KBM-7 (cell line): ENCODE measurements around the gene RAMAC.
A peak's percentile ranks its signal among the peaks of the same experiment; 100 is the strongest.
"Not testable (repeated sequence)": the region's sequence is repeated elsewhere in the genome, so short reads cannot be mapped to it uniquely, and the experiment has no call there.

ENCODE experiments used
- DNase-seq: peaks from one replicate; pipeline ENCODE4 v3.0.0-alpha.2; 2015
- in situ Hi-C: fragments of 300-500 bp; cut with MboI; formaldehyde crosslinking; loops from 2 replicates; pipeline ENCODE4 v1.14.3; 2020; ENCODE audit warnings: low sequenced_read_pairs, low pct_unique_long_range_greater_than_20kb, mixed read lengths

Gene RAMAC

DNA sequence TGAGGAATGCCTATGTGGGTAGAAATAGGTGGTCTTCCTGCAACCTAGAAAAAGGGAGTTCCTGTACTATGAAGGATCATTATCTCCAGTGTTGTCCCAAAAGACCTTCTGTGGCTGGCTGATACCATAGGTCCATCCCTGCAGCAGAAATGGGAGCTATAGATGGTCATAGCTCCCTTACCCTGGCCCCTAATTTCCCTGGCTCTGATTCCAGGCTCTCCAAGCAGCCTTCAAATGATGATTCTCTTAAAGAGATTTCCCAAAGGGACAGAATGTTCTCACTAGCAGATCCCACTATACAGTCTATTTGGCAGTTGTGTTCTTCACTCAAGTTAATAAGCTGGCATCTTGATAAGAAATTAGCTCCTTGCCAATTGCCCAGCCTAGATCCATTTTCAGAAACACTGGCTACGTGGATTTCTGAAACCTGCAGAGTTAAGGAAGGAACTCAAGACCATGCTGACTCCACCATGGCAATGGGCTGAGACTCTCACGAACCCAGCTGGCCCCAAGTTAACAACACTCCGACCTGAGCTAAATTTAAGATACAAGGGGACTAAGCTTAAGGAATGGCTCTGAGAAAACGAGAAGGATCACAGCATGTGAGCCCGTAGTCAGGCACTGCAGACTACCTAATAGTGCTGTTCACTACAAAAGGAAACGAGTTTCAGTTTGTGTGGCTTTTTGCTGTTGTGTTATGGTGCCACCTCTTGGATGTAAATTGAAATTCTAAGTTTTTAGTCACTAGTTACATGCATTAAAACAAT lies 14.1 kb downstream of the RAMAC start:
- in situ Hi-C loops, result loop anchor here (10.0 kb wide), 1 partner anchor 145 kb away; no protein-coding TSS in a partner anchor
- peak; percentile 90 for DNase-seq

- in situ Hi-C loops, result loop anchor here (10.0 kb wide), 1 partner anchor 146 kb away; no protein-coding TSS in a partner anchor
- DNase-seq, result not testable (repeated sequence)
Observed at GRCh38 chr15:83000672-83001031, 14.6 kb downstream of the RAMAC start.

DNA sequence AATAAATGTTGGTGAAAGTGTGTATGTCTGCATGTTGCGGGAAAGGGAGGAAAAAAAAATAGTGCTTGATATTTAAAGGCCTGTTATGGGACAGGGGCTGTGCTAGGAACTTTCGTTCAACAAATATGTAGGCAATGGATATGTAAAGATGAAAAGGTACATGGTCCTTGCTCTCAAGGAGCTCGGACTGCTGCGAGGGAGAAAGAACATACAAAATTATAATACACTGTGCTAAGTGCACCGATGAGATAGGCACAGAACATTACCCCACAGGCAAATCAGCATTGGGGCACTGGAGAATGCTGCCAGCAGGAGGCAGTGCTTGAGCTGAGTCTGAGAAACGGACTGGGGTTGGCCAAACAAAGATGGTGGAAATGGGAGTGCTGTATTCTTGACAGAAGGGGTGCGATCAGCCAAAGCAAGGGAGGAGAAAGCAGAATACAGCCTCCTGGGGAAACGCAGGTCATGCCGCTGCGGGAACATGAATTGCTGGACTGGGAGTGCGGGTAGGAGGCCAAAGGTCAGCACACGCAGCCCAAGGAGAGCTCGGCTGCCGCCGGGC lies 24.8 kb downstream of the RAMAC start:
- in situ Hi-C loops, result no loop called here
- DNase-seq, result peak; percentile 97

- in situ Hi-C loops, result no loop called here
- DNase-seq, result peak; percentile 96
Observed at GRCh38 chr15:83011271-83012075, 25.5 kb downstream of the RAMAC start, which contains the start of gene C15orf40. TSS of gene C15orf40 (minus strand) at chr15:83011639. CDS start at chr15:83011607, 32 bp downstream.

GRCh38 chr15:83012076-83012426 lies 26.0 kb downstream of the RAMAC start:
- in situ Hi-C loops, result no loop called here
- DNase-seq, result no peak

DNA sequence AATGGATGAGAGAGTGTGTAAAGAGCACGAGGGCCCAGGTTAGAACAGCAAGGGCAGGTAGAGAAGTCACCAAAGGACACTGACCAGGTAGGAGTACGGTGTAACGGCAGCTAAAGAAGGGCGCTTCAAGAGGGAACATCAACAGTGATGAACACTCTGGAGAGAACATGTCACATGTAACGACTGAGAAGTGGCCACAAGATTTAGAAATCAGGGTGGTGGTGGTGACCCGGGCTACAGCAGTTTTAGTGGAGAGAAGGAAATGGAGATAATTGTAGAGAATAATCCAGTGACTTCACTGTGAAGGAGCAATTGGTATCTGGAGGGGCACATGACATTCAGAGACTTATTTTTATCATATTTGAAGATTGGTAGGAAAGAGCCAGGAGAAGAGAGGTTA lies 26.6 kb downstream of the RAMAC start:
- in situ Hi-C loops, result no loop called here
- DNase-seq, result no peak

DNA sequence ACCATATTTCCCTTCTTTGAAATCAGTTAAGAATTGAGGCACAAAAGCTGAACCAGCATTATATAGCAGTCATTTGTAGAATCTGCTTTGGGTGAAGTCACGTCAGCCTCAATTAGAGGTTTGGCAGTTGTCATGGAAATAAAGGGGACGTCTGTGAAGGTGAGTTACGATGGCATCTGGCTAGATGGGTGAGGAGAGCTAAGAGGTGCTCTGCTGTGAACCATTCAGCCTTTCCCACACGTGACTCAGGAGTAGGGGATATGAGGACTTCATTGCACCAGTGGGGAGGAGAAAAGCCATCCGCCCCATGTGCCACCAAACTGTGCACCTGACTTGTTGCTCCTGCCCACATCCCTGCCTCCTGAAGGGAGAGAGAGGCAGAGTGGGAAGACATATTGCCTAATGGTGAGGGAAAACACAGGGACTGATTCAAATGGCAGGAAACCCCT lies 28.2 kb downstream of the RAMAC start:
- no peak for DNase-seq
- in situ Hi-C loops, result no loop called here

DNA sequence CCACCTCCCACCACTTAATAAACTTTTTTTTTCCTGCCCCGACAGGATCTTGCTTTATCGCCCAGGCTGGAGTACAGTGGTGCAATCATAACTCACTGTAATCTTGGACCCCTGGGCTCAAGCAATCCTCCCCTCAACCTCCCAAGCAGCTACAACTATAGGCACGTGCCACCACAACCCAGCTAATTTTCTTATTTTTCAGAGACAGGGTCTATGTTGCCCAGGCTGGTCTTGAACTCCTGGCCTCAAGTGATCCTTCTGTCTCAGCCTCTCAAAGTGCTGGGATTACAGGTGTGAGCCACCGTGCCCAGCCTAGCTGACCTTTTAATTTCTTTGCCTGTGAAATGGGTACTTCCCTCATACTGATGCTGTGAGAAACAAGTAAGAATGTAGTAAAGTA lies 29.4 kb downstream of the RAMAC start:
- in situ Hi-C loops, result no loop called here
- DNase-seq, result no peak

DNA sequence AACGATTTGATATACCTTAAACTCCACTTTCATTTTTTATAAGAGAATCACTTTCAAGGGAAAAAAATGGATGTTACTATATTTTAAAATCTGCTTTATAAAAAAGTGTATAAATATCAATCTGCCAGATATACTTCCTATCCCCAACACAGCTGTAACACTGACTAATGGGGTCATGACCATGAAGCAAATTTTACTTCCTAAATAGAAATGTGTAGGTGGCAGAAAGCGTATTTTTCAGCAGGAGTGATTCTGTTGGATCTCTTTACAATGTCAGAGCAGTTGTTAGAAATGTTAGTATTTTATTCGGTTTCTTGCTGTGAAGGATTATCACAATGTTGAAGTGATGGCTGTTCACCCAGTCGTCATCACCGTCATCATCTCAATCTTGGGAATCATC lies 30.9 kb downstream of the RAMAC start:
- in situ Hi-C loops, result no loop called here
- no peak for DNase-seq

- in situ Hi-C loops, result no loop called here
- no peak for DNase-seq
Observed at GRCh38 chr15:83018436-83018835, 32.4 kb downstream of the RAMAC start.

GRCh38 chr15:83030021-83030420 lies 44.0 kb downstream of the RAMAC start:
- no peak for DNase-seq
- in situ Hi-C loops, result no loop called here

DNA sequence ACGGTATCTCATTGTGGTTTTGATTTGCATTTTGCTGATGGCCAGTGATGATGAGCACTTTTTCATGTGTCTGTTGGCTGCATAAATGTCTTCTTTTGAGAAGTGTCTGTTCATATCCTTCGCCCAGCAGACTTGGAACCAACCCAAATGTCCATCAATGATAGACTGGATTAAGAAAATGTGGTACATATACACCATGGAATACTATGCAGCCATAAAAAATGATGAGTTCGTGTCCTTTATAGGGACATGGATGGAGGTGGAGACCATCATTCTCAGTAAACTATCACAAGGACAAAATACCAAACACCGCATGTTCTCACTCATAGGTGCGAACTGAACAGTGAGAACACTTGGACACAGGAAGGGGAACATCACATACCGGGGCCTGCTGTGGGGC lies 45.2 kb downstream of the RAMAC start:
- DNase-seq, in situ Hi-C loops: not testable (repeated sequence)

DNA sequence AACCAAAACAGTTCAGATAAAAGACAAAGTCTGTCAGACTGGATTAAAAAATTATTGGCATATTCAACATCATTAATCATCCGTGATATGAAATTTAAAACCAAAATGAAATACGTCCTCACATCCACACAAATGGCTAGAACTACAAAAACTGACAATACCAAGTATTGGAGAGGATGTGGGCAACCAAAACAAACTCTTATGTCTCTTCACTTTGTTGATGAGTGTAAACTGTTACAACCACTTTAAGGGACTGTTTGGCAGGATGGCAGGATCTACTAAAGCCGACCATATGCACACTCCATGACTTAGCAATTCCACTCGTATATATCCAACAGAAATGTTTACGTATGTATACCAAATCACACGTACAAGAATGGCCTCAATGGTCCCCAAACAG lies 50.2 kb downstream of the RAMAC start:
- in situ Hi-C loops, result no loop called here
- DNase-seq, result no peak

DNA sequence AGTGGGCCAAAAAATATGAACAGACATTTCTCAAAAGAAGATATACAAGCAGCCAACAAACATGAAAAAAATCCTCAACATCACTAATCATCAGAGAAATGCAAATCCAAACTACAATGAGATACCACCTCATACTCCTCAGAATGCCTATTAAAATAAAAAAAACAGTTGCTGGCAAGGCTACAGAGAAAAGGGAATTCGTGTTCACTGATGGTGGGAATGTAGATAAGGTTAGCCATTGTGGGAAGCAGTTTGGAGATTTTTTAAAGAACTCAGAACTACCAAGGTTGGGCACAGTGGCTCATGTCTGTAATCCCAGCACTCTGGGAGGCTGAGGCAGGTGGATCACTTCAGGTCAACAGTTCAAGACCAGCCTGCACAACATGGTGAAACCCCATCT lies 53.2 kb downstream of the RAMAC start:
- in situ Hi-C loops, result no loop called here
- DNase-seq, result no peak
